Choroid plexus epithelial cell (primary cell): Measurements from ENCODE around the gene GDPD5.

Source experiments
- DNase-seq: peaks from one replicate; pipeline ENCODE4 v3.0.0-alpha.2; 2010; ENCODE audit warnings: low read depth
- H3K4me3 ChIP-seq: 2 replicates; pipeline ENCODE4 v1.5.1; 2011; ENCODE audit warnings: low read depth, mild to moderate bottlenecking, control low read depth, low read length, moderate library complexity
- TF ChIP-seq, protein P1 (sequence below): conservative IDR thresholded peaks from 2 replicates; pipeline ENCODE4 v1.5.1; 2011; ENCODE audit warnings: low read depth, mild to moderate bottlenecking, control low read depth, inconsistent platforms, low read length, moderate library complexity

Gene GDPD5

DNA sequence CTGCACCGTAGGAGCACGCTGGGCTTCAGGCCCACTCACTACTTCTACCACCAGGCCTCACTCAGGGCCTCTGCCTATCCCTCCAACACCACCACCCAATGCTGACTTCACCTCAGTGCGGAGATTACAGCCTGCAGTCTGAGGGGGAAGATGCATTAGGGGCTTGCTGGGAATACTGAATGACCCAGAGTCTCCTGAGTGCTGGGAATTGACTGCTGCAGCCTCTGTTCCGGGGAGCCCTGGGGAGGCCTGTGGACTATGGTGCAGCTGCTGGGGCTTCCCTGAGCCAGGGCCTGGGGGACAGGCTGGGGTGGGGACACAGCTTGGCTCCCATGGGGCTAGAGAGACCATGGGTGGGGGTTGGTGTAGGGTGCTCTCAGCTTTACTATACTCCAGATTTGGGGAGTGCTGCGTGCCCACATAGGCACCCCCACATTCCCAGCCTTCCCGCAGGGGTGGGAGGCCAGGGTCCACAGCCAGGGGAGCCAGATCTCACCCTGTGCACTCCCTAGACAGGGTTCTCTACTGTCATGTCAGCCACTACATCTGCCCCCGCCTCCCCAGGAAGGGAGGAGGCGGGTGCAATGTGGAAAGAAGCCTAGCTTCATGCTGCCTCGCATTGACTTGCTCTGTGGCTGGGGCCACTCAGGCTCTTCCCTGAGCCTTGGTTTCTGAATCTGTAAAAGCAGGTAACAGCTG is 44.4 kb downstream of the GDPD5 start:
- no peak for DNase-seq

DNA sequence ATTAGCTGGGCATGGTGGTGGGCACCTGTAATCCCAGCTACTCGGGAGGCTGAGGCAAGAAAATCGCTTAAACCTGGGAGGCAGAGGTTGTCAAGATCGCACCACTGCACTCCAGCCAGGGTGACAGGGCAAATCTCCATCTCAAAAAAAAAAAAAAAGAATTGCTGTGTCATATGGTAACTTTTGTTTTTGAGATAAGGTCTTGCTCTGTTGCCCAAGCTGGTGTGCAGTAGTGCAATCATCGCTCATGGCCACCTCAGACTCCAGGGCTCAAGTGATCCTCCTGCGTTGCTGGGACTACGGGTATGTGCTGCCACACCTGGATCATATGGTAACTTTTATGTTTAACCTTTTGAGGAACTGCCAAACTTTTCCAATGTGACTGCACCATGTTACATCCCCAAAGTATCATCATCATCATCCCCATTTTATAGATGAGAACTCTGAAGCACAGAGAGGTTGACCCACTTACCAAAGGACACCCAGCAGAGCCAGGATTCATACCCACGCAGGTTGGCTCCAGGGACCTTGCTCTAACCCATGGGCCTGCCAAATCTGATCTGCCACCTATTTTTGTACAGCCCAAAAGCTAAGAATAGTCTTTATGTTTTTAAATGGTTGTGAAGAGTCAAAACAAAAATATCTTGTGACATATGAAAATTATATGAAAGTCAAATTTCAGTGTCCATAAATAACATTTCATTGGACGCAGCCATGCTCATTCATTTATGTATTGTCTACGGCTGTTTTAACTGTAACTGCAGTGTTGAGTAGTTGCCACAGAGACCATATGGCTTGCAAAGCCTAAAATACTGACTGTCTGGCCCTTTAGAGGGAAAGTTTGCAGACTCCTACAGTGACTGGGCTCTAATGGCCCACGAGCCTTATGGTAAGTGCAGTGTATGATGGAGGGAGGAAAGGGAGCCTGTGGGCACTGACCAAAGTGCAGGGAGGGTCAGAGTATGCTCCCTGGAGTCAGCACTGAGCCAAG is 45.3 kb downstream of the GDPD5 start:
- TF ChIP-seq, protein P1, sequence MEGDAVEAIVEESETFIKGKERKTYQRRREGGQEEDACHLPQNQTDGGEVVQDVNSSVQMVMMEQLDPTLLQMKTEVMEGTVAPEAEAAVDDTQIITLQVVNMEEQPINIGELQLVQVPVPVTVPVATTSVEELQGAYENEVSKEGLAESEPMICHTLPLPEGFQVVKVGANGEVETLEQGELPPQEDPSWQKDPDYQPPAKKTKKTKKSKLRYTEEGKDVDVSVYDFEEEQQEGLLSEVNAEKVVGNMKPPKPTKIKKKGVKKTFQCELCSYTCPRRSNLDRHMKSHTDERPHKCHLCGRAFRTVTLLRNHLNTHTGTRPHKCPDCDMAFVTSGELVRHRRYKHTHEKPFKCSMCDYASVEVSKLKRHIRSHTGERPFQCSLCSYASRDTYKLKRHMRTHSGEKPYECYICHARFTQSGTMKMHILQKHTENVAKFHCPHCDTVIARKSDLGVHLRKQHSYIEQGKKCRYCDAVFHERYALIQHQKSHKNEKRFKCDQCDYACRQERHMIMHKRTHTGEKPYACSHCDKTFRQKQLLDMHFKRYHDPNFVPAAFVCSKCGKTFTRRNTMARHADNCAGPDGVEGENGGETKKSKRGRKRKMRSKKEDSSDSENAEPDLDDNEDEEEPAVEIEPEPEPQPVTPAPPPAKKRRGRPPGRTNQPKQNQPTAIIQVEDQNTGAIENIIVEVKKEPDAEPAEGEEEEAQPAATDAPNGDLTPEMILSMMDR, result no peak
- no peak for DNase-seq
- H3K4me3 ChIP-seq, result no peak overlapping the region

More for the DNA sequence above, 44.4 kb downstream of the GDPD5 start:
- no peak overlapping the region for H3K4me3 ChIP-seq
- TF ChIP-seq, protein P1, result no peak

DNA sequence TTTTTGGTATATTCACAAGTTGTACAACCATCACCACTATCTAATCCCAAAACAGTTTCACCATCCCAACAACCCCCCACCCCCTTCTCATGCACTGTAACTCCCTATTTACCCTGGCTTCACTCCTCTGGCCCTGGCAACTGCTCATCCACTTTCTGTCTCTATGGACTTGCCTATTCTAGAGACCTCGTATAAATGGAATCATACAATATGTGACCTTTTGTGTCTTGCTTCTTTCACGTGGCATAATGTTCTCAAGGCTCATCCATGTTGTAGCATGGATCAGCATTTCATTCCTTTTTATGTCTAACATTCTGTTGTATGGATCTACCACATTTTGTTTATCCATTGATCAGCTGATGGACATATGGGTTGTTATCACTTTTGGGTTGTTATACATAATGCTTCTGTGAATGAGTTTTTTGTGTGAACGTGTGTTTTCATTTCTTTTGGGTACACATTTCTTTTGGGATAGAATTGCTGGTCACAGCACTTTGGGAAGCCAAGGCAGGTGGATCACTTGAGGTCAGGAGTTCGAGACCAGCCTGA is 46.1 kb downstream of the GDPD5 start:
- TF ChIP-seq, protein P1, result no peak
- no peak for DNase-seq
- no peak overlapping the region for H3K4me3 ChIP-seq

DNA sequence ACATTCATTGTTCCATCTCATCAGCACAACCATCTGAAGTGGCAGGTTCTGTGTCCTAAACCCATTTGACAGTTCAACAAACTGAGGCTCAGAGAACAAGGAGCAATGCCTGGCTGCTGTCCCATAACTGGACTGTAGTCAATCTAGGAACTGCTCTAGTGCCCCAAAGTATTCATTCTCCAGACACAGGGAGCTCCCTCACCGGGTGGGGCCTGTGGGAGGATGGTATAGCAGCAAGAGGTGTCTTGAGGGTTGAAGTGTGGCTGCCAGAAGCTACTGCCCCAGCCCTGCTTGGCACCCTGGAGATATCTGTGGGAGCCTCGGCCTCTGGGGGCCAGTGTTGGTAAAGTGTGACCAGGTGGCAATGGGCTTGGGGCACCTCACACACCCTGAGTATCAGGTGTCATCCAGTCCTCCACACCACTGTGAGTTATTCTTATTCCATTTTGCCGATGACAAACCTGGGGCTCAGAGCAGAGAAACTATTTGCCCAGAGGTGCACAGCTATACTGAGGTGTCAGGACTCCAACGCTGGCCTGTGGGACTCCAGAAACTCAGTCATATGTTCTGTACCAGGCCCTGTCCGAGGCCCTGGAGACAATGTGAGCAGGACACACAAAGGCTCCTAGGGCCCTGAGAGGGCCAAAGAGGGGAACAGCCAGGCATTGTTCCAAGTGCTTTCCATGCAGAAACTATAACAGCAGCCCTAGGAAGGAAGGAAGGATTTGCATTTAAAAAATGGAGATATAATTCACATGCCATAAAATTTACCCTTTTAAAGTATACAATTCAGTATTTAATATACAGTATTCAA is 46.8 kb downstream of the GDPD5 start:
- DNase-seq, result no peak
- H3K4me3 ChIP-seq, result no peak overlapping the region
- TF ChIP-seq, protein P1, result no peak

DNA sequence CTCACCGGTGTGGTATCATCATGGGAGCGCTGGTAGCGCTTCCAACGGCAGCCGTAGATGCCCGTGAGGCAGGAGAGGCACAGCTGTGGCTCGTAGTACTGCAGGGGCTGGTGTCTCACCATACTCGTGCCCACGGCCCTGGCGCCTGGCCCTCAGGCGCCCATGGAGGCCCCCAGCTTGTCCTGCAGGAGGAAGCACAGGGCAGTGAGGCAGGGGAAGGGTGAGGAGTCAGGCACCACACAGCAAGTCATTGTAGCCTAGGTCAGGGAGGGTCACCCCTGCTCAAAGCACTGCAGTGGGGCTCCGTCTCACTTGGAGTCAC is 48.2 kb downstream of the GDPD5 start:
- TF ChIP-seq, protein P1, result no peak
- H3K4me3 ChIP-seq, result no peak overlapping the region

DNA sequence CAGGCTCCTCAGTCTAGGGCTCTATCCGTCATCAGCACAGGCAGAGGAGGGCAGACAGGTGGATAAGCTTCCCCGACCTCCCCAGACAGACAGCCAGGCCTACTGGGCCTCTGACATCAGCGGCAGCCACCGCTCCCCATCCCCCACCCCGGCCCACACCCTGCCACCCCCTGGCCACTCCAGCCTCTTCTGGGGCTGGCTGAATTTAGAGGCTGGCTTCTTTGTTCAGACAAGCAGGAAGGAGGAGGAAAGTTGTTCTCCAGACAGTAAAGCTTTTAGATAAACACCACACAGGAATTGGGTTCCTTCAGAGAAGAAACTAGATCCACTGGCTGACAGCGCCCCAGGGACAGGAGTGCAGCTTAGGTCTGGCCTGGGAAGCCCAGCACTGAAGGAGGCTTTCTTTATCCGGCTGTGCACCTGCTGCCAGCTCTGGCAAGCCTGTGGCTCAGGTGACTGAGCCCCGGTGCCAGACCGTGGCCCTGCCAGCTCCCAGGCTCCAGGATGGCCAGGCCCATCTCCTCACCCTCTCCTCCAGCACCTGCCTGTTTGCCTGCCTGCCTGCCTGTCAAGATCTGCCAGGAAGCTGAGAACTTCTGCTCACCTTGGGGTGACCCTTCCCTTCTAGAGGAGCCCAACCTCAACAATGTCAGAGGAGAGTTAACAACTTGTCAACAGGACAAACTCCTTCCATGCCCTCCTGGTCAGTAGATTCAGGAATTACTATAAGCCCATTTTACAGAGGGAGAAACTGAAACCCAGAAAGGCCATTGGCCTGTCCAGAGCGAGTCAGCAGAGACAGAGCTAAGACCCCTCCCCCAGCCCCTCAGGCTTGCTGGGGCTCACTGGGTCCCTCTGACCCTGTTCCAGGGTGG is 48.8 kb downstream of the GDPD5 start:
- H3K4me3 ChIP-seq, result no peak overlapping the region
- TF ChIP-seq, protein P1, result no peak
- DNase-seq, result no peak

More for the DNA sequence above, 48.2 kb downstream of the GDPD5 start:
- no peak for DNase-seq
